ENCODE measurements around the gene SLC25A38. TPM values are rescaled to one million over a fixed set of nuclear protein-coding genes. Genes with fewer than 3 reads are reported as not detected.

Gene SLC25A38
- polyA plus RNA-seq, 1 donor from 2014 or later, result 32.5 TPM

DNA sequence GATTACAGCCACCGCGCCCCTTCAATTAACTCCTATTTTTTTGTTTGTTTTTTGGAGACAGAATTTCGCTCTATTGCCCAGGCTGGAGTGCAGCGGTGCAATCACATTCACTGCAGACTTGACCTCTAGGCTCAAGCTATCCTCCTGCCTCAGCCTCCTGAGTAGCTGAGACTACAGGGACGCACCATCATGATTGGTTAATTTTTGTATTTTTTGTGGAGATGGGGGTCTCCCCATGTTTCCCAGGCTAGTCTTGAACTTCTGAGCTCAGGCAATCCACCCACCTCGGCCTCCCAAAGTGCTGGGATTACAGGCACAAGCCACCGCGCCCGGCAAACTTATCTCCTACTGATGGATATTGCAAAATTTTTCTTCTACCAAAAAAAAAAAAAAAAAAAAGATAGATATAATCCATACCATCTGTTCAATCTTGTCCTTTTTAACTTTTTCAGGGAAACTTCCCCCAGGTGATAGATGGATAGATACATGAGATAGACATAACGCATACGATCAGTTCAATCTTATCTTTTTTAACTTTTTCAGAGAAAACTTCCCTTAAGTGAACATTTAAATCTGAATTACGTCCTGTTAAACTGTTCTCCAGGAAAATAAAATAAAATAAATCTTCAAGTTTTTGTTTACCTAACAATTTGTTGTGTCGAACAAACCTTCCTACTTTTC is 22.7 kb downstream of the SLC25A38 start:
- Histone ChIP-seq H3K9me3 (ENCODE audit: low read length) (no peaks in the 10 kb centered on the region), H2AFZ (ENCODE audit: low read depth, low read length) (peak overlapping the region; percentile 40), H3K27me3 (ENCODE audit: insufficient read depth, low read depth, low read length) (no peaks in the 10 kb centered on the region), H3K4me2 (ENCODE audit: low read length) (peak overlapping the region; percentile 45), H3K9me2 (ENCODE audit: insufficient read depth, low read length) (no peaks in the 10 kb centered on the region), H3K79me2 (replicated peaks; ENCODE audit: insufficient read depth, low read length) (peaks cover 23% of the 10 kb centered on the region), H3K4me3 (ENCODE audit: low read length) (peak overlapping the region; percentile 87), H3K9ac (ENCODE audit: low read length) (peak overlapping the region; percentile 80), H3K27ac (ENCODE audit: low read length) (peak overlapping the region; percentile 82), H3F3A (ENCODE audit: insufficient read depth, low read length, poor library complexity, severe bottlenecking) (no peaks in the 10 kb centered on the region), H3K36me3 (ENCODE audit: insufficient read depth, low read length) (no peaks in the 10 kb centered on the region), H4K20me1 (ENCODE audit: insufficient read depth) (no peaks in the 10 kb centered on the region)
- TF ChIP-seq TAF1 (IDR thresholded peaks at IDR 0.05; ENCODE audit: low read depth), result no peak
- TF ChIP-seq, protein P1, sequence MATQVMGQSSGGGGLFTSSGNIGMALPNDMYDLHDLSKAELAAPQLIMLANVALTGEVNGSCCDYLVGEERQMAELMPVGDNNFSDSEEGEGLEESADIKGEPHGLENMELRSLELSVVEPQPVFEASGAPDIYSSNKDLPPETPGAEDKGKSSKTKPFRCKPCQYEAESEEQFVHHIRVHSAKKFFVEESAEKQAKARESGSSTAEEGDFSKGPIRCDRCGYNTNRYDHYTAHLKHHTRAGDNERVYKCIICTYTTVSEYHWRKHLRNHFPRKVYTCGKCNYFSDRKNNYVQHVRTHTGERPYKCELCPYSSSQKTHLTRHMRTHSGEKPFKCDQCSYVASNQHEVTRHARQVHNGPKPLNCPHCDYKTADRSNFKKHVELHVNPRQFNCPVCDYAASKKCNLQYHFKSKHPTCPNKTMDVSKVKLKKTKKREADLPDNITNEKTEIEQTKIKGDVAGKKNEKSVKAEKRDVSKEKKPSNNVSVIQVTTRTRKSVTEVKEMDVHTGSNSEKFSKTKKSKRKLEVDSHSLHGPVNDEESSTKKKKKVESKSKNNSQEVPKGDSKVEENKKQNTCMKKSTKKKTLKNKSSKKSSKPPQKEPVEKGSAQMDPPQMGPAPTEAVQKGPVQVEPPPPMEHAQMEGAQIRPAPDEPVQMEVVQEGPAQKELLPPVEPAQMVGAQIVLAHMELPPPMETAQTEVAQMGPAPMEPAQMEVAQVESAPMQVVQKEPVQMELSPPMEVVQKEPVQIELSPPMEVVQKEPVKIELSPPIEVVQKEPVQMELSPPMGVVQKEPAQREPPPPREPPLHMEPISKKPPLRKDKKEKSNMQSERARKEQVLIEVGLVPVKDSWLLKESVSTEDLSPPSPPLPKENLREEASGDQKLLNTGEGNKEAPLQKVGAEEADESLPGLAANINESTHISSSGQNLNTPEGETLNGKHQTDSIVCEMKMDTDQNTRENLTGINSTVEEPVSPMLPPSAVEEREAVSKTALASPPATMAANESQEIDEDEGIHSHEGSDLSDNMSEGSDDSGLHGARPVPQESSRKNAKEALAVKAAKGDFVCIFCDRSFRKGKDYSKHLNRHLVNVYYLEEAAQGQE (IDR thresholded peaks at IDR 0.05; ENCODE audit: borderline replicate concordance), result no peak
- no peak for TF ChIP-seq SMC3 (conservative IDR thresholded peaks at IDR 0.05; ENCODE audit: poor library complexity)
- TF ChIP-seq RAD21 (conservative IDR thresholded peaks at IDR 0.05), result no peak
- TF ChIP-seq POLR2AphosphoS5 (IDR thresholded peaks at IDR 0.05), result no peak

GRCh38 chr3:39406368-39407258 is 23.4 kb downstream of the SLC25A38 start, which contains the start of gene RPSA:
RPSA (plus strand) TSS chr3:39406720; CDS start chr3:39407654, 934 bp downstream.
- Histone ChIP-seq H3K9me3 (ENCODE audit: low read length) (no peaks in the 10 kb centered on the region), H3K27ac (ENCODE audit: low read length) (peak within 1 kb of the TSS; percentile 82), H3K9me2 (ENCODE audit: insufficient read depth, low read length) (no peaks in the 10 kb centered on the region), H3K79me2 (replicated peaks; ENCODE audit: insufficient read depth, low read length) (peaks cover 23% of the 10 kb centered on the region), H3K4me2 (ENCODE audit: low read length) (peak within 1 kb of the TSS; percentile 81), H3K27me3 (ENCODE audit: insufficient read depth, low read depth, low read length) (no peaks in the 10 kb centered on the region), H2AFZ (ENCODE audit: low read depth, low read length) (peak within 1 kb of the TSS; percentile 40), H3F3A (ENCODE audit: insufficient read depth, low read length, poor library complexity, severe bottlenecking) (no peaks in the 10 kb centered on the region), H3K4me3 (ENCODE audit: low read length) (peak within 1 kb of the TSS; percentile 87), H4K20me1 (ENCODE audit: insufficient read depth) (no peaks in the 10 kb centered on the region), H3K36me3 (ENCODE audit: insufficient read depth, low read length) (no peaks in the 10 kb centered on the region), H3K9ac (ENCODE audit: low read length) (peak within 1 kb of the TSS; percentile 80)
- TF ChIP-seq TAF1 (IDR thresholded peaks at IDR 0.05; ENCODE audit: low read depth) (peak; percentile 99), MXI1 (conservative IDR thresholded peaks at IDR 0.05; ENCODE audit: poor library complexity, severe bottlenecking) (peak; percentile 99), CTCF (IDR thresholded peaks at IDR 0.05; ENCODE audit: poor library complexity, severe bottlenecking) (peak; percentile 71), EP300 (conservative IDR thresholded peaks at IDR 0.05; ENCODE audit: poor library complexity, severe bottlenecking) (peak; percentile 58), EZH2 (IDR thresholded peaks at IDR 0.05; ENCODE audit: borderline replicate concordance, insufficient read depth, low read length, poor library complexity, severe bottlenecking) (no peak), POLR2AphosphoS5 (IDR thresholded peaks at IDR 0.05) (peak; percentile 99), RAD21 (conservative IDR thresholded peaks at IDR 0.05) (peak; percentile 58), SMC3 (conservative IDR thresholded peaks at IDR 0.05; ENCODE audit: poor library complexity) (peak; percentile 60)
- TF ChIP-seq, protein P1 (IDR thresholded peaks at IDR 0.05; ENCODE audit: borderline replicate concordance), result peak; percentile 95

Data from neural cell (in vitro differentiated cells).